ENCODE data around the gene ZFHX3.

DNA sequence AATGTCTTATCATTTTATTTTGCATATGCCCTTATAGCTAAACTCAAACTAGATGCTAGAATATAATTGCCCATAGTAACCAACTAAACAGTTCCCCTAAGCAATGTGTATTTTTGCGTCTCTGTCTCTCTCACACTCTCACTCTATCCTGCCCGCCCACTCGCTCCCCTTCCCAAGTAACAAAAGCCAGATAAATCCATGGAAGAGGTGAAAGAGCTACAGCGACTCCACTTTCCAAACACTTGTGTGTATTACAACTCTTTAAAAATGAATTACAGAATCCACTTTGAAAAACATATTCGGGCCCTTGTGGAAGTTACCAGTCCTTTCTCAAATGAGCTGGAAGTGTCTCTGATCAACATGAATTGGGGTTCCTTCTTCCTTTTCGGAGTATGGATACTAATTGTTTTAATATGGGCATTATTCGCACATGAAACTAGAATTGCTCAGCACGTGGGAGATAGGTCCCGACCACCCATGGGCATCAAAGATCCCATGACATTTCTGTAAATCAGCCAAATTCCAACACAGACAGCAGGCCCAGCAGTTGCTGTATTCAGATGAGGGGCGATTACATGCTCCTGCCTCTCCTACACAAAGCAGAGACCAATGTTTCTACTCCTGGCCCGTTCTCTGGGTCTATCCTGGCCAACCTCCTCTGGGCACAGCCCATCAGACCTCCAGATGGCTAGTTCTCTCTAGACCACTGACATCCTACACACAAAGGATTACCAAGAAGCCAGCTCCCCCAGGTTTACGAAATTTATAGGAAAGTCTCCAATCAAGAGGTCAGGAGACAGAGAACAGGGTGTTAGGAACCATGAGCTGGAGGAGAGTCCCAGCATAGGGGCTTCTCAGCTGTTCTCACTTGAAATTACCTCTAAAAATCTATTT lies 121.5 kb downstream of the ZFHX3 start:
- no peak for TF ChIP-seq EP300 (IDR thresholded peaks at IDR 0.05)
- TF ChIP-seq, protein P1, sequence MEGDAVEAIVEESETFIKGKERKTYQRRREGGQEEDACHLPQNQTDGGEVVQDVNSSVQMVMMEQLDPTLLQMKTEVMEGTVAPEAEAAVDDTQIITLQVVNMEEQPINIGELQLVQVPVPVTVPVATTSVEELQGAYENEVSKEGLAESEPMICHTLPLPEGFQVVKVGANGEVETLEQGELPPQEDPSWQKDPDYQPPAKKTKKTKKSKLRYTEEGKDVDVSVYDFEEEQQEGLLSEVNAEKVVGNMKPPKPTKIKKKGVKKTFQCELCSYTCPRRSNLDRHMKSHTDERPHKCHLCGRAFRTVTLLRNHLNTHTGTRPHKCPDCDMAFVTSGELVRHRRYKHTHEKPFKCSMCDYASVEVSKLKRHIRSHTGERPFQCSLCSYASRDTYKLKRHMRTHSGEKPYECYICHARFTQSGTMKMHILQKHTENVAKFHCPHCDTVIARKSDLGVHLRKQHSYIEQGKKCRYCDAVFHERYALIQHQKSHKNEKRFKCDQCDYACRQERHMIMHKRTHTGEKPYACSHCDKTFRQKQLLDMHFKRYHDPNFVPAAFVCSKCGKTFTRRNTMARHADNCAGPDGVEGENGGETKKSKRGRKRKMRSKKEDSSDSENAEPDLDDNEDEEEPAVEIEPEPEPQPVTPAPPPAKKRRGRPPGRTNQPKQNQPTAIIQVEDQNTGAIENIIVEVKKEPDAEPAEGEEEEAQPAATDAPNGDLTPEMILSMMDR (IDR thresholded peaks at IDR 0.05), result no peak

All from tibial nerve (tissue), 4 donors.